ENCODE data around the gene SLC38A10. TPM values are rescaled to one million over a fixed set of nuclear protein-coding genes. Genes with fewer than 3 reads are reported as not detected.

SLC38A10 gene
- total and polyA plus RNA-seq, 2 of the 13 experiments (the other 11 are each of a cell fraction or from before 2014, with no cell fraction given) = 23.4 to 55.8 TPM

- TF ChIP-seq ZNF691 (CRISPR knock-in tag; IDR thresholded peaks at IDR 0.05; ENCODE audit: borderline replicate concordance, low read depth) = peak; percentile 26; the same call in 1 of the 2 replicates
- TF ChIP-seq ZFP82 (CRISPR knock-in tag; IDR thresholded peaks at IDR 0.05; ENCODE audit: borderline replicate concordance) = peak; percentile 59; the same call in 1 of the 2 replicates
- peak; percentile 63 for TF ChIP-seq RAD21 (CRISPR knock-in tag; IDR thresholded peaks at IDR 0.05)
- TF ChIP-seq BRD4 (CRISPR knock-in tag; IDR thresholded peaks at IDR 0.05) = peak; percentile 41
- TF ChIP-seq THAP7 (CRISPR knock-in tag; IDR thresholded peaks at IDR 0.05) = 0 out of 2 replicates have a peak, but pooled peaks have one; percentile 31
- peak; percentile 54; the same call in 1 of the 2 replicates for TF ChIP-seq KLF6 (CRISPR knock-in tag; IDR thresholded peaks at IDR 0.05)
- TF ChIP-seq YY1 (IDR thresholded peaks at IDR 0.05; ENCODE audit: insufficient read depth, insufficient replicate concordance, low read depth, low read length) = peak; percentile 98
- peak; percentile 43 for TF ChIP-seq ZNF235 (CRISPR knock-in tag; IDR thresholded peaks at IDR 0.05; ENCODE audit: borderline replicate concordance)
- TF ChIP-seq, protein P1, sequence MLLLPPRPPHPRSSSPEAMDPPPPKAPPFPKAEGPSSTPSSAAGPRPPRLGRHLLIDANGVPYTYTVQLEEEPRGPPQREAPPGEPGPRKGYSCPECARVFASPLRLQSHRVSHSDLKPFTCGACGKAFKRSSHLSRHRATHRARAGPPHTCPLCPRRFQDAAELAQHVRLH (CRISPR knock-in tag; IDR thresholded peaks at IDR 0.05; ENCODE audit: borderline replicate concordance, low read depth) = 0 out of 2 replicates have a peak, but pooled peaks have one; percentile 30
- TF ChIP-seq POLR2G (IDR thresholded peaks at IDR 0.05; ENCODE audit: low read depth, low read length) = peak; percentile 92
- TF ChIP-seq EEA1 (CRISPR knock-in tag; IDR thresholded peaks at IDR 0.05; ENCODE audit: borderline replicate concordance) = 0 out of 2 replicates have a peak, but pooled peaks have one; percentile 83
- peak; percentile 80; the same call in 1 of the 2 replicates for TF ChIP-seq ZNF468 (CRISPR knock-in tag; IDR thresholded peaks at IDR 0.05)
- 0 out of 2 replicates have a peak, but pooled peaks have one; percentile 13 for TF ChIP-seq ZNF343 (CRISPR knock-in tag; IDR thresholded peaks at IDR 0.05)
- TF ChIP-seq PRPF4 (IDR thresholded peaks at IDR 0.05; ENCODE audit: low read depth, low read length, poor library complexity, severe bottlenecking) = no peak
- peak; percentile 74; the same call in 1 of the 2 replicates for TF ChIP-seq ZFP41 (CRISPR knock-in tag; IDR thresholded peaks at IDR 0.05; ENCODE audit: borderline replicate concordance)
- 0 out of 2 replicates have a peak, but pooled peaks have one; percentile 26 for TF ChIP-seq ZNF598 (CRISPR knock-in tag; IDR thresholded peaks at IDR 0.05; ENCODE audit: borderline replicate concordance)
- peak; percentile 23; the same call in 1 of the 2 replicates for TF ChIP-seq ZNF713 (CRISPR knock-in tag; IDR thresholded peaks at IDR 0.05)
- TF ChIP-seq IKZF4 (CRISPR knock-in tag; IDR thresholded peaks at IDR 0.05; ENCODE audit: borderline replicate concordance, low read depth, not compliant biosample characterization) = peak; percentile 69
- TF ChIP-seq, protein P2, sequence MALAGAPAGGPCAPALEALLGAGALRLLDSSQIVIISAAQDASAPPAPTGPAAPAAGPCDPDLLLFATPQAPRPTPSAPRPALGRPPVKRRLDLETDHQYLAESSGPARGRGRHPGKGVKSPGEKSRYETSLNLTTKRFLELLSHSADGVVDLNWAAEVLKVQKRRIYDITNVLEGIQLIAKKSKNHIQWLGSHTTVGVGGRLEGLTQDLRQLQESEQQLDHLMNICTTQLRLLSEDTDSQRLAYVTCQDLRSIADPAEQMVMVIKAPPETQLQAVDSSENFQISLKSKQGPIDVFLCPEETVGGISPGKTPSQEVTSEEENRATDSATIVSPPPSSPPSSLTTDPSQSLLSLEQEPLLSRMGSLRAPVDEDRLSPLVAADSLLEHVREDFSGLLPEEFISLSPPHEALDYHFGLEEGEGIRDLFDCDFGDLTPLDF (CRISPR knock-in tag; IDR thresholded peaks at IDR 0.05) = 0 out of 2 replicates have a peak, but pooled peaks have one; percentile 54
- TF ChIP-seq TEAD2 (CRISPR knock-in tag; IDR thresholded peaks at IDR 0.05) = peak; percentile 28; the same call in 1 of the 2 replicates
- TF ChIP-seq ZNF253 (CRISPR knock-in tag; IDR thresholded peaks at IDR 0.05; ENCODE audit: borderline replicate concordance) = peak; percentile 89
- peak; percentile 82 for TF ChIP-seq SIN3B (IDR thresholded peaks at IDR 0.05; ENCODE audit: low read length)
- TF ChIP-seq KMT2A (CRISPR knock-in tag; IDR thresholded peaks at IDR 0.05) = peak; percentile 75; the same call in 1 of the 2 replicates
- TF ChIP-seq SMAD1 (CRISPR knock-in tag; IDR thresholded peaks at IDR 0.05; ENCODE audit: borderline replicate concordance, low read depth) = peak; percentile 56; the same call in 1 of the 2 replicates
- peak; percentile 67; the same call in 1 of the 2 replicates for TF ChIP-seq ZNF317 (CRISPR knock-in tag; IDR thresholded peaks at IDR 0.05)
Measured at GRCh38 chr17:81238815-81239713, 56.0 kb downstream of the SLC38A10 start, which contains the start of the genes NDUFAF8 and TEPSIN (continued).

Measured in HepG2 (cell line).